Thymus (tissue), 14 donors: Measurements from ENCODE around the gene HEATR5A. TPM values are rescaled to one million over a fixed set of nuclear protein-coding genes. Genes with fewer than 3 reads are reported as not detected.
"Not testable (repeated sequence)": the region's sequence is repeated elsewhere in the genome, so short reads cannot be mapped to it uniquely, and the experiment has no call there.

Source experiments
- DNase-seq, 9 donors: peaks; one replicate each; pipeline ENCODE4 v3.0.0-alpha.2; 2013; ENCODE audit warnings: low spot score in 9 of 9, low read depth in 6 of 9, missing footprints in 1 of 9
- H3K27ac ChIP-seq, 2 donors: one replicate each; pipeline ENCODE4 v1.5.1; 2013; ENCODE audit warnings: control low read depth in 1 of 2, low read depth in 1 of 2, low read length in 1 of 2, mild to moderate bottlenecking in 1 of 2, moderate library complexity in 1 of 2
- H3K27me3 ChIP-seq, 2 donors: one replicate each; pipeline ENCODE4 v1.5.1; 2013; ENCODE audit warnings: low read length in 1 of 2; ENCODE audit not compliant: control insufficient read depth in 2 of 2, insufficient read depth in 1 of 2
- H3K36me3 ChIP-seq, 2 donors: one replicate each; pipeline ENCODE4 v1.5.1; 2013; ENCODE audit warnings: low read length in 1 of 2, mild to moderate bottlenecking in 1 of 2, moderate library complexity in 1 of 2; ENCODE audit not compliant: control insufficient read depth in 2 of 2, insufficient read depth in 2 of 2
- H3K4me1 ChIP-seq, 2 donors: one replicate each; pipeline ENCODE4 v1.5.1; 2013; ENCODE audit warnings: low read length in 2 of 2; ENCODE audit not compliant: control insufficient read depth in 2 of 2, insufficient read depth in 2 of 2
- H3K4me3 ChIP-seq, 2 donors: one replicate each; pipeline ENCODE4 v1.5.1; 2013; ENCODE audit warnings: low read length in 2 of 2, control low read depth in 1 of 2, mild to moderate bottlenecking in 1 of 2
- H3K9me3 ChIP-seq, 2 donors: one replicate each; pipeline ENCODE4 v1.5.1; 2013; ENCODE audit warnings: low read length in 1 of 2, mild to moderate bottlenecking in 1 of 2; ENCODE audit not compliant: control insufficient read depth in 2 of 2, insufficient read depth in 1 of 2
- WGBS: extraction: QIAGEN DNeasy Blood & Tissue Kit; methylation state at CpG from one replicate; pipeline ENCODE4 v1.1.7; 2013; 5-methylcytosine and 5-hydroxymethylcytosine counted together
- long read RNA-seq, 10 donors: transcript quantifications; one replicate each; lab custom pipeline, GENCODE V29; 2026
- polyA plus RNA-seq: library from polyadenylated mRNA; stranded (reverse); fragments of 200-250 nt; gene quantifications from one replicate; pipeline ENCODE4 v1.2.3, GENCODE V29; 2013
- total RNA-seq: library from RNA; stranded (reverse); fragments of 120-200 nt; gene quantifications from one replicate; pipeline ENCODE4 v1.2.4, GENCODE V29; 2013
- donor health status: healthy.

The HEATR5A gene
- total RNA-seq (10.9 TPM), polyA plus RNA-seq (7.5 TPM)
- long read RNA-seq, donor 1, partial matches to known transcripts, result 0 of 1 reads
- long read RNA-seq, donor 1, other reads (novel, unspliced or antisense), result 0 of 1 reads
- long read RNA-seq, donor 2, result 0 reads
- long read RNA-seq, donor 3, partial matches to known transcripts, result 0 of 3 reads
- long read RNA-seq, donor 3, other reads (novel, unspliced or antisense), result 0 of 3 reads
- long read RNA-seq, donor 4, partial matches to known transcripts, result 0 of 1 reads
- long read RNA-seq, donor 4, other reads (novel, unspliced or antisense), result 0 of 1 reads
- long read RNA-seq, donor 5, partial matches to known transcripts, result 0 of 4 reads
- long read RNA-seq, donor 5, other reads (novel, unspliced or antisense), result 0 of 4 reads
- long read RNA-seq, donor 6, result 0 reads
- long read RNA-seq, donor 7, transcript HEATR5A-201 (3 exons, 507 nt), result major isoform, 5 of 5 reads
- long read RNA-seq, donor 7, partial matches to known transcripts, result 0 of 5 reads
- long read RNA-seq, donor 7, other reads (novel, unspliced or antisense), result 0 of 5 reads
- long read RNA-seq, donor 8, result 0 reads
- long read RNA-seq, donor 9, partial matches to known transcripts, result 0 of 1 reads
- long read RNA-seq, donor 9, other reads (novel, unspliced or antisense), result 0 of 1 reads
- long read RNA-seq, donor 10, partial matches to known transcripts, result 0 of 1 reads
- long read RNA-seq, donor 10, other reads (novel, unspliced or antisense), result 0 of 1 reads

DNA sequence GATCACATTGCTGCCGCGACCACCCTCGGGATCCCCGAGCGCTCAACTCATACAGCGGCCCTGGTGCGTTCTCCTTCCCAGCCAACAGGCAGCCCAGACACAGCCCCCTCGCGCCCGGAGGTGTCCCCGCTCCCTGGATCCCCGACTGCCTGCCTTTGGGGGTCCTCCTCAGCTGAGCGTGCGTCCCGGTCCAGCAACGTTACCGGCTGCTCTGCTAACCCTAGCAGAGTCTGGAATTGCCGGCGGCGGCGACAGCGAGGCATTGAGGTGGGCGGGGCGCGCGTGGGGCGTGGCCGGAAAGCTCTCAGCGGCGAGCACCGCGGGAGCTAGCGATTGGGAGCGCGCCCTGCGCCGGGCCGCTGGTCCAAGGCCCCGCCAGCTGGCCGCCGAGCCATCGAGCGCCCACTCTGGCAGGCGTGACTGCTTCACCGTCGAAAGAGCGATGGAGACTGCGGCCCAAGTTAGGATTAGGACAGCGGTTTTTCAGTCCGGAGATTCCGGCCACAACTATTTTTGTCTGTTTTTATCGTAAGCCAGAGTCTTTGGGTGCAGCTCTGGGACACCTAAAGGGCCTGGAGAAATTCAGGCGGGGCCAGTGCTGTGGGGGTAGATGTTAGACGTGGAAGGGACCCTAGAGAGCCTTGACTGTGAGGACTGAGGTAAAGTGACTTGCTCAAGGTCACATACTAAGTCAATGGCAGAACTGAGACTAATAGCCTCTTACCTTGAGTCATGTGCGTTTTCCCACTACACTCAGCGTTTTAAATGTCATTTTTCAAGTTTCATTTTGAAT lies at the start of gene HEATR5A:
Gene HEATR5A, minus strand, starts transcription at position 232 of the 793 bp plus-strand sequence. CDS start 17,575 bp downstream, outside the sequence.
- WGBS, result 3% methylated on average over 56 of the region's 56 CpGs
- Histone ChIP-seq H3K36me3 (no peaks in the 10 kb centered on the region), H3K27me3 (peaks cover 0 to 8% of the 10 kb centered on the region in 2 donors), H3K4me1 (peaks cover 5 to 7% of the 10 kb centered on the region in 2 donors), H3K27ac (peak within 1 kb of the TSS; percentile 43 to 67), H3K9me3 (no peaks in the 10 kb centered on the region), H3K4me3 (peak within 1 kb of the TSS; percentile 58 to 92)
- DNase-seq, result peak; percentile 54 to 92 (median 81)

- H3K4me1 ChIP-seq, result no peaks in the 10 kb centered on the region
- no peak overlapping the region for H3K4me3 ChIP-seq
- no peak for DNase-seq
- no peak overlapping the region for H3K27ac ChIP-seq
- H3K9me3 ChIP-seq, result no peaks in the 10 kb centered on the region
- WGBS, result 95% methylated on average over 6 of the region's 6 CpGs
- no peaks in the 10 kb centered on the region for H3K27me3 ChIP-seq
- no peaks in the 10 kb centered on the region for H3K36me3 ChIP-seq
Measured at GRCh38 chr14:31466554-31466953, 46.2 kb upstream of the HEATR5A start.

GRCh38 chr14:31465111-31465510 lies 44.8 kb upstream of the HEATR5A start:
- H3K27ac ChIP-seq, result no peak overlapping the region
- H3K36me3 ChIP-seq, result no peaks in the 10 kb centered on the region
- no peaks in the 10 kb centered on the region for H3K27me3 ChIP-seq
- H3K9me3 ChIP-seq, result no peaks in the 10 kb centered on the region
- H3K4me1 ChIP-seq, result no peaks in the 10 kb centered on the region
- H3K4me3 ChIP-seq, result no peak overlapping the region
- DNase-seq, result no peak

DNA sequence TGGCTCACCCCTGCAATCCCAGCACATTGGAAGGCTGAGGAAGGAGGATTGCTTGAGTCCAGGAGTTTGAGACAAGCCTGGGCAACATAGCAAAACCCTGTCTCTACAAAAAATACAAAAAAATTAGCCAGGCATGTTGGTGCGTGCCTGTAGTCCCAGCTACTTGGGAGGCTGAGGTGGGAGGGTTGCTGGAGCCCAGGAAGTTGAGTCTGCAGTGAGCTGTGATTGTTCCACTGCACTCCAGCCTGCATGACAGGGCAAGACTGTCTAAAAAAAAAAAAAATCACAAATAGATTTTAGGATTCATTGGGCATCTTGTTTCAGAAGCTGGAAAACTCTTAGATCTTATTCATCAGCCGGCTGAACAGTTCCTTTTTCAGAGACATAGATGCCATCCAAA lies 42.1 kb upstream of the HEATR5A start:
- not testable (repeated sequence) for H3K27ac ChIP-seq, DNase-seq, H3K36me3 ChIP-seq, H3K4me3 ChIP-seq, H3K27me3 ChIP-seq, H3K9me3 ChIP-seq, H3K4me1 ChIP-seq
- 95% methylated on average over 2 of the region's 2 CpGs for WGBS

- Histone ChIP-seq H3K36me3 (no peaks in the 10 kb centered on the region), H3K4me3 (no peak overlapping the region), H3K4me1 (no peaks in the 10 kb centered on the region), H3K27me3 (no peaks in the 10 kb centered on the region), H3K27ac (no peak overlapping the region), H3K9me3 (no peaks in the 10 kb centered on the region)
- 93% methylated on average over 3 of the region's 3 CpGs for WGBS
- no peak for DNase-seq
Measured at GRCh38 chr14:31461545-31461944, 41.2 kb upstream of the HEATR5A start.

DNA sequence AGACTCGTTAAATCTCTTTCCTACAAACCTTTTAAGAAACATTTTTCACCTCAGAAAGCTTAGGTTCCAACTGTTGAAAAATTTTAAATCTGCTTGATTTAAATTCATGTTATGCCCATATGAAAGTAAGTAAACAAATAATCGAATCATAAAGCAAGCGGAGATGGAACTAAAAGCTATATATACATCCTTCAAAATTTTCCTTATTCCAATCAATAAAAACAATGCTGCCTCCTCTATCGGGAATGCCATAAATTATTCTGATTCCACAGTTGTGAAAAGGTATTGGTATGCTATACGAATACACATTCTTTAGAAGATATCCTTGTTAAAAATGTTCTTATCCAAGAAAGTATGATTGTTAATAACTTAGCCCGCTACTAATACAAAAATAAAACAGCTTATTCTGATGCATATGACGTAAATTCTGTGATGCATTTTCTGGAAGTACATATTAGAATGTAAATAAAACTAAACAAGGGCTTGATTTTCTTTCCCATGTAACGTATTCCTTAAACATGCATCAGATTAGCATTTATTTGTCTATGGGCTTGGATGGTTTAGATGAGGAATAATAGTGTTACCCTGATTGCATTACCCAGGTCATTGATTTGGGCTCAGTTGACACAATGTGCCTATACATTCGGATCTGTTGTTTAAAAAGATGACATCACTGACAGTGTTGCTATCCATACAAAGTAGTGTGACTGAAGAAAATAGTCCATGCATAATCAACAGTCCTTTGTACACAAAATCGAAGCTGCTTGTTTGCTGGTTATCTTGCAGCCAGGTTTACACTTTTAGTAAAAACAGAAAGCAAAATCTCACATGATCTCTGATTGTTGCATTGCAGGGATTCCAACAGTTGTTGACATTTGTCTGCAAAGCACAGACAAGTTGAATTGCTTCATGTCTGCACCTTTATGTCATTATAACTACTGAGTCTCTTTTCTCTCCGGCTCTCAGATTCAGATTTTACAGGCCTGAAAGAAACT lies 37.6 kb upstream of the HEATR5A start:
- H3K4me3 ChIP-seq, result peak overlapping the region; percentile 67 to 82

GRCh38 chr14:31456841-31457664 lies 36.7 kb upstream of the HEATR5A start, which contains the start of gene DTD2:
DTD2 (minus strand) TSS chr14:31457506; CDS start chr14:31457393, 113 bp downstream.
- no peaks in the 10 kb centered on the region for H3K9me3 ChIP-seq
- peak within 1 kb of the TSS; percentile 67 to 82 for H3K4me3 ChIP-seq
- 2% methylated on average over 70 of the region's 70 CpGs for WGBS
- peak within 1 kb of the TSS; percentile 78 to 80 for H3K27ac ChIP-seq
- H3K4me1 ChIP-seq, result no peaks in the 10 kb centered on the region
- no peaks in the 10 kb centered on the region for H3K27me3 ChIP-seq
- peak; percentile 78 to 97 (median 91) for DNase-seq
- peaks cover 2 to 3% of the 10 kb centered on the region in 2 donors for H3K36me3 ChIP-seq

More for the DNA sequence above, 37.6 kb upstream of the HEATR5A start:
- H3K4me1 ChIP-seq, result no peaks in the 10 kb centered on the region
- 68% methylated on average over 11 of the region's 11 CpGs for WGBS
- H3K27ac ChIP-seq, result no peak overlapping the region
- peak in 3 of 9 donors; percentile 0 to 8 (median 4) for DNase-seq
- H3K27me3 ChIP-seq, result no peaks in the 10 kb centered on the region
- peaks cover 0 to 1% of the 10 kb centered on the region in 2 donors for H3K36me3 ChIP-seq
- H3K9me3 ChIP-seq, result no peaks in the 10 kb centered on the region
